Neuronal stem cell (in vitro differentiated cells): ENCODE measurements around the gene MYBL2.

Source experiments
- DNase-seq: peaks from one replicate; pipeline ENCODE4 v3.0.0-alpha.2; 2013; ENCODE audit warnings: low spot score
- H2AFZ ChIP-seq: one replicate; pipeline ENCODE4 v1.6.1; 2013; ENCODE audit warnings: mild to moderate bottlenecking, low read length, inconsistent platforms
- H2AK5ac ChIP-seq: 2 replicates; pipeline ENCODE4 v1.6.1; 2013; ENCODE audit warnings: low read depth, mild to moderate bottlenecking, inconsistent platforms, low read length, moderate library complexity, mixed read lengths
- H2BK120ac ChIP-seq: 2 replicates; pipeline ENCODE4 v1.6.1; 2013; ENCODE audit warnings: low read depth, mild to moderate bottlenecking, inconsistent platforms, low read length, moderate library complexity, mixed read lengths
- H2BK12ac ChIP-seq: one replicate; pipeline ENCODE4 v1.6.1; 2013; ENCODE audit warnings: low read length, inconsistent platforms
- H2BK15ac ChIP-seq: 2 replicates; pipeline ENCODE4 v1.6.1; 2013; ENCODE audit warnings: mild to moderate bottlenecking, low read length, inconsistent platforms, mixed read lengths
- H2BK5ac ChIP-seq: one replicate; pipeline ENCODE4 v1.6.1; 2013; ENCODE audit warnings: inconsistent platforms, mild to moderate bottlenecking, low read length, moderate library complexity
- H3K14ac ChIP-seq: one replicate; pipeline ENCODE4 v1.6.1; 2013; ENCODE audit warnings: low read length, inconsistent platforms
- H3K18ac ChIP-seq: 2 replicates; pipeline ENCODE4 v1.6.1; 2013; ENCODE audit warnings: low read length, inconsistent platforms
- H3K23ac ChIP-seq: 2 replicates; pipeline ENCODE4 v1.6.1; 2013; ENCODE audit warnings: low read depth, mild to moderate bottlenecking, mixed read lengths, low read length, inconsistent platforms; ENCODE audit not compliant: poor library complexity
- H3K27ac ChIP-seq: replicated peaks from 3 replicates; pipeline ENCODE4 v1.5.1; 2013; ENCODE audit warnings: low read length, inconsistent platforms
- H3K27me3 ChIP-seq, 3 experiments: 2 replicates each; pipeline ENCODE4 v1.6.1; 2013; ENCODE audit warnings: low read length in 3 of 3, mild to moderate bottlenecking in 2 of 3, inconsistent platforms in 1 of 3, low read depth in 1 of 3, mixed read lengths in 1 of 3, moderate library complexity in 1 of 3; ENCODE audit not compliant: control insufficient read depth in 3 of 3, insufficient read depth in 3 of 3
- H3K36me3 ChIP-seq, 2 donors: replicated peaks in 1 of 2; 2 replicates each; pipeline ENCODE4 v1.6.1; 2013; ENCODE audit warnings: low read length in 2 of 2; ENCODE audit not compliant: control insufficient read depth in 2 of 2, insufficient read depth in 2 of 2
- H3K4ac ChIP-seq: 2 replicates; pipeline ENCODE4 v1.6.1; 2013; ENCODE audit warnings: inconsistent platforms, mild to moderate bottlenecking, low read length, moderate library complexity
- H3K4me1 ChIP-seq, 2 donors: 1 replicate in 1 of 2; 2 replicates in 1 of 2; pipeline ENCODE4 v1.6.1; 2013; ENCODE audit warnings: low read length in 2 of 2, low read depth in 1 of 2; ENCODE audit not compliant: control insufficient read depth in 2 of 2, insufficient read depth in 1 of 2
- H3K4me2 ChIP-seq: one replicate; pipeline ENCODE4 v1.6.1; 2013; ENCODE audit warnings: mild to moderate bottlenecking, low read length, inconsistent platforms; ENCODE audit not compliant: insufficient read depth, poor library complexity, severe bottlenecking
- H3K4me3 ChIP-seq, 2 donors: 2 replicates each; pipeline ENCODE4 v1.5.1; 2013; ENCODE audit warnings: low read length in 2 of 2, mild to moderate bottlenecking in 2 of 2, inconsistent platforms in 1 of 2, moderate library complexity in 1 of 2
- H3K79me1 ChIP-seq: one replicate; pipeline ENCODE4 v1.6.1; 2013; ENCODE audit warnings: low read depth, mild to moderate bottlenecking, inconsistent platforms, low read length, moderate library complexity
- H3K9ac ChIP-seq: one replicate; pipeline ENCODE4 v1.6.1; 2013; ENCODE audit warnings: mild to moderate bottlenecking, low read depth, low read length, inconsistent platforms; ENCODE audit not compliant: poor library complexity
- H3K9me3 ChIP-seq, 2 donors: replicated peaks in 1 of 2; 2 replicates each; pipeline versions ENCODE3 to v1.6.1; 2013; ENCODE audit warnings: low read length in 2 of 2, mild to moderate bottlenecking in 2 of 2, inconsistent platforms in 1 of 2, low read depth in 1 of 2, mixed read lengths in 1 of 2, moderate library complexity in 1 of 2; ENCODE audit not compliant: control insufficient read depth in 2 of 2, insufficient read depth in 1 of 2
- H4K8ac ChIP-seq: one replicate; pipeline ENCODE4 v1.6.1; 2013; ENCODE audit warnings: low read depth, mild to moderate bottlenecking, inconsistent platforms, low read length, moderate library complexity
- H4K91ac ChIP-seq: one replicate; pipeline ENCODE4 v1.6.1; 2013; ENCODE audit warnings: low read length, low read depth, mild to moderate bottlenecking, inconsistent platforms; ENCODE audit not compliant: poor library complexity
- WGBS, 2 donors: extraction: QIAGEN DNeasy Blood & Tissue Kit; methylation state at CpG; one replicate each; pipeline ENCODE4 v1.1.7; 2013; ENCODE audit warnings: missing lambda C conversion rate in 2 of 2, mixed read lengths in 1 of 2; ENCODE audit not compliant: insufficient read length in 2 of 2, insufficient replicate concordance in 1 of 2; ENCODE audit errors: extremely low coverage in 2 of 2; 5-methylcytosine and 5-hydroxymethylcytosine counted together

Gene MYBL2

GRCh38 chr20:43728686-43729255 lies 61.9 kb downstream of the MYBL2 start:
- Histone ChIP-seq H3K9me3 (no peaks in the 10 kb centered on the region), H2AFZ (no peak overlapping the region), H4K91ac (no peak overlapping the region), H3K27me3 (no peaks in the 10 kb centered on the region), H3K4me1 (peaks cover 0 to 7% of the 10 kb centered on the region in 2 donors), H3K18ac (no peak overlapping the region), H2BK12ac (no peak overlapping the region), H3K4me3 (no peak overlapping the region), H2AK5ac (no peak overlapping the region), H3K4me2 (no peak overlapping the region), H2BK120ac (no peak overlapping the region), H3K14ac (no peak overlapping the region), H4K8ac (no peak overlapping the region), H2BK15ac (no peak overlapping the region), H3K79me1 (no peaks in the 10 kb centered on the region), H3K4ac (no peak overlapping the region), H3K36me3 (no peaks in the 10 kb centered on the region), H3K9ac (no peak overlapping the region), H2BK5ac (no peak overlapping the region), H3K23ac (no peak overlapping the region), H3K27ac (no peak overlapping the region)
- DNase-seq, result no peak
- no CpG with 5 or more reads among the region's 7 CpGs for WGBS, 2 donors

DNA sequence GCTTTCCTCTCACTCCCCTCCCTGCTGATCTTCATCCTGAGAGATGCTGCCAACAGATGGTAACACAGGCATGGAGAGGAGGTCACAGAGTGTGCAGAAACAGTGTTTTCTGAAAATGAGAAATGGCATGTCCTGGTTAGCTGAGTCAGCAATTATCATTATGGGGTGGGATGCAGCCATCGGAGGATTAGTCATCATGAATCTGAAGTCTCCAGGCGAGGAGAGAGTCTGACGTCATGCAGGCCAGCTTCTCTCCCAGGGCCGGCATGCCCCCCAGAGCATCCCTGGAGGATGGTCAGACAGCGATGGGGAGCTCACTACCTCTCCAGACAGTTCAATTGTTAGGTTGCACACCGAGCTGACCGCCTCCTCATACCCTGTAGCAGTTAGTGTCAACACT lies 64.6 kb downstream of the MYBL2 start:
- H3K9me3 ChIP-seq, result no peaks in the 10 kb centered on the region
- H3K27ac ChIP-seq, result no peak overlapping the region
- H2AK5ac ChIP-seq, result no peak overlapping the region
- H2AFZ ChIP-seq, result no peak overlapping the region
- no peak overlapping the region for H2BK15ac ChIP-seq
- H3K4me2 ChIP-seq, result no peak overlapping the region
- no peak overlapping the region for H4K8ac ChIP-seq
- no peak for DNase-seq
- peak overlapping the region; percentile 11 for H3K18ac ChIP-seq
- H3K23ac ChIP-seq, result peak overlapping the region; percentile 44
- no peaks in the 10 kb centered on the region for H3K36me3 ChIP-seq
- peaks cover 0 to 7% of the 10 kb centered on the region in 2 donors for H3K4me1 ChIP-seq
- H2BK12ac ChIP-seq, result peak overlapping the region; percentile 43
- H3K79me1 ChIP-seq, result no peaks in the 10 kb centered on the region
- no CpG with 5 or more reads among the region's 7 CpGs for WGBS, 2 donors
- no peak overlapping the region for H2BK5ac ChIP-seq
- H4K91ac ChIP-seq, result no peak overlapping the region
- no peak overlapping the region for H3K14ac ChIP-seq
- H3K27me3 ChIP-seq, result no peaks in the 10 kb centered on the region
- H3K9ac ChIP-seq, result no peak overlapping the region
- H2BK120ac ChIP-seq, result no peak overlapping the region
- no peak overlapping the region for H3K4ac ChIP-seq
- H3K4me3 ChIP-seq, result no peak overlapping the region

DNA sequence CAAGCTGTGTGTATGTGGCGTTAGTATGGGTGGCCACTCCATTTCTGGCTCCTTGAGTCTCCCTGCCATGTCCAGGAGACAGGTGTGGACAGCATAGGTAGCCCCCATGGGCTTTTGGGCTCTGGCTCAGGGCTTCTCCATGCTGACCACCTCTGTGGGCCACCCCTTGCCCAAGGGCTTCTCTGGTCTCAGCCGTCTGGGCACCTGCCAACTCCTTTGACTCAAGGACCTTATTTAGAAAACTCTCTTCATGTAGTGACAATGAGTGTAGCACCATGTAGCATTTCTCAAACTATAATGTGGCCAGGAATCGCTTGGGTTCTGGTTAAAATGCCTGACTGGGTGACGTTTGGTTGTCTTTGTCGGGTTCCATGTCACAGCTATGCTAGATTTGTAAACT lies 65.0 kb downstream of the MYBL2 start:
- H3K27ac ChIP-seq, result no peak overlapping the region
- H3K14ac ChIP-seq, result no peak overlapping the region
- no peak overlapping the region for H3K4ac ChIP-seq
- H2AFZ ChIP-seq, result no peak overlapping the region
- H3K9me3 ChIP-seq, result no peaks in the 10 kb centered on the region
- H4K91ac ChIP-seq, result no peak overlapping the region
- peak overlapping the region; percentile 11 for H3K18ac ChIP-seq
- H3K79me1 ChIP-seq, result no peaks in the 10 kb centered on the region
- no peaks in the 10 kb centered on the region for H3K27me3 ChIP-seq
- peaks cover 2 to 7% of the 10 kb centered on the region in 2 donors for H3K4me1 ChIP-seq
- H3K4me2 ChIP-seq, result no peak overlapping the region
- H3K23ac ChIP-seq, result peak overlapping the region; percentile 44
- no peak overlapping the region for H4K8ac ChIP-seq
- no peak overlapping the region for H3K9ac ChIP-seq
- H2BK12ac ChIP-seq, result no peak overlapping the region
- peak overlapping the region in 1 of 2 donors; percentile 16 for H3K4me3 ChIP-seq
- H2BK15ac ChIP-seq, result no peak overlapping the region
- DNase-seq, result no peak
- H2BK120ac ChIP-seq, result no peak overlapping the region
- H2BK5ac ChIP-seq, result no peak overlapping the region
- no peak overlapping the region for H2AK5ac ChIP-seq
- H3K36me3 ChIP-seq, result no peaks in the 10 kb centered on the region
- no CpG with 5 or more reads among the region's 5 CpGs for WGBS, 2 donors

- Histone ChIP-seq H4K91ac (no peak overlapping the region), H3K4me1 (peaks cover 4 to 9% of the 10 kb centered on the region in 2 donors), H2BK12ac (no peak overlapping the region), H3K23ac (no peak overlapping the region), H3K27ac (no peak overlapping the region), H4K8ac (no peak overlapping the region), H2AK5ac (no peak overlapping the region), H3K4me3 (no peak overlapping the region), H2BK5ac (no peak overlapping the region), H3K27me3 (no peaks in the 10 kb centered on the region), H3K9ac (no peak overlapping the region), H3K14ac (no peak overlapping the region), H3K4me2 (no peak overlapping the region), H3K18ac (no peak overlapping the region), H3K36me3 (no peaks in the 10 kb centered on the region), H3K79me1 (no peaks in the 10 kb centered on the region), H2BK15ac (no peak overlapping the region), H2AFZ (no peak overlapping the region), H3K9me3 (no peaks in the 10 kb centered on the region), H2BK120ac (no peak overlapping the region), H3K4ac (no peak overlapping the region)
- peak; percentile 49 for DNase-seq
- no CpG with 5 or more reads among the region's 2 CpGs for WGBS, 2 donors
These were observed 69.8 kb downstream of the MYBL2 start for GRCh38 chr20:43736588-43737158.
